ENCODE measurements around the gene CAPN3.

The CAPN3 gene

DNA sequence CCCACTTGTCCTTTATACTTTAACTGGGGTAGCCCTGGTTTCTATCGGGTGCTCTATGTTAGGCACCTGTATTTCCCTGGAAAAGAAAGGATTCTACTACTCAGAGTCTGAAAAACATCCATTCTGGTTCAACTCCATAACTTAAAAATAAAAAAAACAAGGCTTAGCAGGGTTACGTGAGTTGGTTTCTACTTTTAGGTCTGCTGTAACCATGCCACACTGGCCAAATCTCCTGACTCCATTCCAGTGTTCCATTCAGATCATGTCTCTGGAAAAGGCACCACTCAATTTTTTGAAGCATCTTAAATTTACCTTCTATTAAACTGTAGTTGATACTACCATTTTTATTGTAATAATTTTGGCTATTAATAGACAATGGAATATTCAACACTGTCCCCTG lies 62.1 kb downstream of the CAPN3 start:
- H3K9me3 ChIP-seq (ENCODE audit: control insufficient read depth, low read length): no peaks in the 10 kb centered on the region
- H3K9ac ChIP-seq: no peak overlapping the region
- H3K4me1 ChIP-seq: no peaks in the 10 kb centered on the region
- no peak overlapping the region for H3K4me3 ChIP-seq (ENCODE audit: low read depth, low read length)
- H3K4me2 ChIP-seq (ENCODE audit: low read length): no peak overlapping the region
- H2AFZ ChIP-seq: no peak overlapping the region
- H3K27ac ChIP-seq: no peak overlapping the region
- no peaks in the 10 kb centered on the region for H3K79me2 ChIP-seq
- TF ChIP-seq, protein P1, sequence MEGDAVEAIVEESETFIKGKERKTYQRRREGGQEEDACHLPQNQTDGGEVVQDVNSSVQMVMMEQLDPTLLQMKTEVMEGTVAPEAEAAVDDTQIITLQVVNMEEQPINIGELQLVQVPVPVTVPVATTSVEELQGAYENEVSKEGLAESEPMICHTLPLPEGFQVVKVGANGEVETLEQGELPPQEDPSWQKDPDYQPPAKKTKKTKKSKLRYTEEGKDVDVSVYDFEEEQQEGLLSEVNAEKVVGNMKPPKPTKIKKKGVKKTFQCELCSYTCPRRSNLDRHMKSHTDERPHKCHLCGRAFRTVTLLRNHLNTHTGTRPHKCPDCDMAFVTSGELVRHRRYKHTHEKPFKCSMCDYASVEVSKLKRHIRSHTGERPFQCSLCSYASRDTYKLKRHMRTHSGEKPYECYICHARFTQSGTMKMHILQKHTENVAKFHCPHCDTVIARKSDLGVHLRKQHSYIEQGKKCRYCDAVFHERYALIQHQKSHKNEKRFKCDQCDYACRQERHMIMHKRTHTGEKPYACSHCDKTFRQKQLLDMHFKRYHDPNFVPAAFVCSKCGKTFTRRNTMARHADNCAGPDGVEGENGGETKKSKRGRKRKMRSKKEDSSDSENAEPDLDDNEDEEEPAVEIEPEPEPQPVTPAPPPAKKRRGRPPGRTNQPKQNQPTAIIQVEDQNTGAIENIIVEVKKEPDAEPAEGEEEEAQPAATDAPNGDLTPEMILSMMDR (IDR thresholded peaks at IDR 0.05): no peak
- no peaks in the 10 kb centered on the region for H3K27me3 ChIP-seq (ENCODE audit: control insufficient read depth, insufficient read depth, low read length)
- no peaks in the 10 kb centered on the region for H3K36me3 ChIP-seq (ENCODE audit: control insufficient read depth, insufficient read depth, low read length)

DNA sequence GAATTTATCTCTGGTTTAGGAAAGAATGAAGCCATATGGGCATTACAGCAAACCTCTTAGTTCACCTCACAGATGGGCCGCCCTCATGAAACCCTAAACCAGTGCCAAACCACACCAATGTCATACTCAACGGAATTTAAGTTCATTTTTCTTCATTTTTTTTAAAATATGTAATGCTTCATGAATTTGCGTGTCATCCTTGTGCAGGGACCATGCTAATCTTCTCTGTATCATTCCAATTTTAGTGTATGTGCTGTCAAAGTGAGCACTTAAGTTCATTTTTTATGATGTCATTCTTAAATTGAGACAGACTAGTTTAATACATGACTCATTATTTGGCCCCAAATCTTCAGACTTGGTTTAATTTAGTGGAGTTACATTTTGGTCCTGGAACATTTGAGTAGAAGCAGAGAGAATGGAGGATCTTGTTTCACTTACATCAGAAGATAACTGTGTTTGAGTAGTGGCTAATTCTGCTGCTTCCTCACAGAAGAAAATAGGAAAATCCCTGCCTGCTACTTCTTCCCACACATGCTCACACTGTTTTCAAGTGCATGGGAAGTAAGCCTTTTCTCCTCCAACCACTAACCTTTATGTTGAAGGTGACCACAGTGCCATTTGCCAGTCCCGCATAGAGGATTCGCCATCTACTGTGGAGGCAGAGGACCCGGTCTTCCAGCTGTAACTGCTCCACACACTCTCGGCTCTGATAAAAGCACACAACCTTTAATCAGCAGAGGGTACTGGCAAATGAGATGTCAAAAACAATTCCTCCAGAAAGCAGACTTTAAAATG lies 68.3 kb downstream of the CAPN3 start:
- Histone ChIP-seq H3K4me3 (ENCODE audit: low read depth, low read length) (no peak overlapping the region), H3K9ac (no peak overlapping the region), H2AFZ (no peak overlapping the region), H3K36me3 (ENCODE audit: control insufficient read depth, insufficient read depth, low read length) (no peaks in the 10 kb centered on the region), H3K27me3 (ENCODE audit: control insufficient read depth, insufficient read depth, low read length) (no peaks in the 10 kb centered on the region), H3K79me2 (no peaks in the 10 kb centered on the region), H3K4me2 (ENCODE audit: low read length) (no peak overlapping the region), H3K27ac (no peak overlapping the region), H3K4me1 (no peaks in the 10 kb centered on the region), H3K9me3 (ENCODE audit: control insufficient read depth, low read length) (no peaks in the 10 kb centered on the region)
- TF ChIP-seq, protein P1 (IDR thresholded peaks at IDR 0.05): no peak

DNA sequence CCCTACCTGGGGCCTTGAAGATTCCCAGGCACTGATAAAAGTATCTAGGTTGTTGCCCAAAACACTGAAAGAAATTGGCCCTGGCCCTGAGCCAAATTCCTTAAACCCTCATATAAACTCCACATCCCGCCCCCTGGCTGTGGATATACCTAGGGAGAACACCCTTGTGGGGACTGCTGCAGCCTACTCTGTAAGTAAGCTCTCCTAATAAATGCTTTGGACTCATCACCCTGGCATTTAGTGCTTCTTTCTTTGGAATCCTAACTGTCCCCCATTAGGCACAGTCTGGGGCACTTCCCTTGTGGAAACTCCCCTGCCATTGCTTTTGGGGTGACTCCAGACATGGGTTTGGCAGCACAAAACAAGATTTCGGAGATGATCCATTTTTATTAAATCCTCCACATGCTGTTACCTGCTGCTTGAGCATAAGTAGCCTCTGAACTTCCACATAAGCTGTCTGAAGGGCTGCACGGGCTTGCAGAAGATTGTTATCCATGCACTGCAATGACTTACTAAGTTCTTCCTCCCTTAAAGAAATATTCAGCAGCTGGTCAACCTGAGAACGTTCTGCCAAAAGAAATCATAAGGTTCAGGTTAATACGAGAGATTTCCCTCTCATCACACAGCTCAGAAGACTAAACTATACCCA lies 85.2 kb downstream of the CAPN3 start:
- no peak overlapping the region for H3K4me3 ChIP-seq (ENCODE audit: low read depth, low read length)

DNA sequence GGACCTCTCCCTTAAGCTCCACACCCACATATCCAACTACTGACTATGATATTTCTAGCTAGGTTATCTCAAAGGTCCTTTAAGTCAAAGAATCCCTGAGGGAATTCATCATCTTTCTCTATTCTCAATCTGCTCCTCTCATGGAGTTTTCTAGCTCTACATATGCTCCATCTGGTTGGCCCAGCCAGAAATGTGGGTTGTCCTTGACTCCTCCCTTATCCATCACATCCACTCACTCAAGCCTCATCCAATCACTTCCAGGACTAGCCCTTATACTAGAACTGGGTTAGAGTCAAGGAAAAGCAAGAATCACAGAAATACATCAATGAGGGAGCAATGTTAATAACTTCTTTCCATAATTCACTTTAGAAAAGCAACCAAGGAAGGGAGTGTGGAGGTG lies 86.2 kb downstream of the CAPN3 start:
- H3K4me1 ChIP-seq: no peaks in the 10 kb centered on the region
- no peak overlapping the region for H3K4me3 ChIP-seq (ENCODE audit: low read depth, low read length)
- no peaks in the 10 kb centered on the region for H3K27me3 ChIP-seq (ENCODE audit: control insufficient read depth, insufficient read depth, low read length)
- H3K9me3 ChIP-seq (ENCODE audit: control insufficient read depth, low read length): no peaks in the 10 kb centered on the region
- TF ChIP-seq, protein P1 (IDR thresholded peaks at IDR 0.05): no peak
- no peaks in the 10 kb centered on the region for H3K79me2 ChIP-seq
- H3K27ac ChIP-seq: no peak overlapping the region
- H3K36me3 ChIP-seq (ENCODE audit: control insufficient read depth, insufficient read depth, low read length): no peaks in the 10 kb centered on the region
- no peak overlapping the region for H2AFZ ChIP-seq
- no peak overlapping the region for H3K4me2 ChIP-seq (ENCODE audit: low read length)
- no peak overlapping the region for H3K9ac ChIP-seq

More for the DNA sequence above, 85.2 kb downstream of the CAPN3 start:
- Histone ChIP-seq H3K36me3 (ENCODE audit: control insufficient read depth, insufficient read depth, low read length) (no peaks in the 10 kb centered on the region), H3K27ac (no peak overlapping the region), H3K27me3 (ENCODE audit: control insufficient read depth, insufficient read depth, low read length) (no peaks in the 10 kb centered on the region), H2AFZ (no peak overlapping the region), H3K9me3 (ENCODE audit: control insufficient read depth, low read length) (no peaks in the 10 kb centered on the region), H3K79me2 (no peaks in the 10 kb centered on the region), H3K4me1 (no peaks in the 10 kb centered on the region), H3K4me2 (ENCODE audit: low read length) (no peak overlapping the region), H3K9ac (no peak overlapping the region)
- TF ChIP-seq, protein P1 (IDR thresholded peaks at IDR 0.05): no peak

Measured in parathyroid adenoma (tissue), 2 donors.